ENCODE results near the gene PLXNB2.

Gene PLXNB2

DNA sequence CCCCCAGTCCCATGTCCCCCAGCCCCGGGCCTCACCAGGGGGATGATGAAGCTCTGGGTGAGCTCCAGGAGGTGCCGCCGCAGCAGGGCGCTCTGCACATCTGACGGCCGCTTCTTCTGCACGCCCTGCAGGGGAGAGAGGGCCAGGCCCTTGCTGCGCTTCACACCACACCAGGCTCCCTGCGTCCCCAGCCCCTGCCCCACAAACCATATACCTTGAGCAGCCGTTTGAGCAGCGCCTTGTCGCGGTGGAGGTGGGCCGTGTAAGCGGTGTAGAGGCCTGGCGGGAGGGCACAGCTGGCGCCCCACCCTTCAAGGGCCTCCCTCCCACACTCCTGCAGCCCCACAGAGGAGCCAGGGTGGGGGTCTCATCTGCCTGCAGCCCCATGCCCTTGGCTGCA, 6.2 kb upstream of the PLXNB2 start:
- TF ChIP-seq CTCF (IDR thresholded peaks at IDR 0.05; ENCODE audit: extremely low read depth, missing control alignments): no peak
- no peak for DNase-seq (ENCODE audit: low spot score)

DNA sequence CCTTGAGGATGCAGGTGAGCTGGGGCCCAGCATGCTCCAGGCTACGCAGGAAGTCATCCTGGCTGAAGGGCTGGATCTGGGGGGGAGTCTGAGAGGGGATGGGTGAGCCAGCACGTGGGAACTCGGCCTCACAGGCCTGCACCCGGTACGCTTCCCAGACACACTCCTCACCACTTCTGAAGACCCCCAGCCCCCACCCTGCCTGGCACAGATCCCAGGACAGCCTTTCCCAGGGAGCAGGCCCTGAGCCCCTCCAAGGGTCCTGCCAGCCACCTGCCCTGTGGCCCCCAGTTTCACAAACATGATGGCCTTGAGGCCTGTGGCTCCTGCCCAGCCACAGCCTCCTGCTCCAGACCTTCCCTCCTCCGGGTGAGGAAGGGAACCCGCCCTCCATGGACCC, 5.6 kb upstream of the PLXNB2 start:
- no peak for TF ChIP-seq CTCF (IDR thresholded peaks at IDR 0.05; ENCODE audit: extremely low read depth, missing control alignments)

GRCh38 chr22:50312371-50312770, 4.9 kb upstream of the PLXNB2 start:
- DNase-seq (ENCODE audit: low spot score): no peak
- TF ChIP-seq CTCF (IDR thresholded peaks at IDR 0.05; ENCODE audit: extremely low read depth, missing control alignments): no peak

More for the DNA sequence above, 5.6 kb upstream of the PLXNB2 start:
- no peak for DNase-seq (ENCODE audit: low spot score)

- no peak for TF ChIP-seq CTCF (IDR thresholded peaks at IDR 0.05; ENCODE audit: extremely low read depth, missing control alignments)
Observed at GRCh38 chr22:50311606-50312351, 4.3 kb upstream of the PLXNB2 start.

GRCh38 chr22:50310949-50311444, 3.6 kb upstream of the PLXNB2 start:
- DNase-seq (ENCODE audit: low spot score): no peak
- no peak for TF ChIP-seq CTCF (IDR thresholded peaks at IDR 0.05; ENCODE audit: extremely low read depth, missing control alignments)

More at GRCh38 chr22:50311606-50312351, 4.3 kb upstream of the PLXNB2 start:
- no peak for DNase-seq (ENCODE audit: low spot score)

- TF ChIP-seq CTCF (IDR thresholded peaks at IDR 0.05; ENCODE audit: extremely low read depth, missing control alignments): no peak
- no peak for DNase-seq (ENCODE audit: low spot score)
Observed at GRCh38 chr22:50310031-50310722, 2.7 kb upstream of the PLXNB2 start.

DNA sequence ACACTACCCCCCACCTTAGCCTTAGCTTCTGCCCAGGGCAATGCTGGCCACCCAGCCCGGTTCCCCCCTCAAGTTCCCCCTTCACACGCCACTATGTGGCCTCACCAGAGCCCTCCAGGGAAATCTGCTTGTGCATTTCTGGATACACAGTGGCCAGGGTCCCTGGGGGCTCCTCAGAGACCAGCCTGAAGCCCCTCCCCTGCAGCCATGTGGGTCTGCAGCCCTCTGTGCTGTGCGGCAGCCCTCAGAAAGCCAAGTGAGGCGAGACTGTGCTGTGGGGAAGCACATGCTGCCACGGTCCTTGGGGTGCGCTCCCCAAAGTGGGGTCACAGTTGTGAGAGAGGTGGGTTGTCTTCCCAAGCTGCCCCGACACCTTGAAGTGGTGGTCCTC, 2.1 kb upstream of the PLXNB2 start:
- no peak for TF ChIP-seq CTCF (IDR thresholded peaks at IDR 0.05; ENCODE audit: extremely low read depth, missing control alignments)
- DNase-seq (ENCODE audit: low spot score): no peak
